GM12878 (cell line): Measurements from ENCODE around the gene DUSP12. TPM values are rescaled to one million over a fixed set of nuclear protein-coding genes. Genes with fewer than 3 reads are reported as not detected.

ENCODE experiments used
- BCL3 ChIP-seq: IDR thresholded peaks from 2 replicates; pipeline ENCODE4 v1.6.1; 2011; ENCODE audit warnings: borderline replicate concordance, low read depth, mild to moderate bottlenecking, moderate library complexity, low read length; ENCODE audit not compliant: insufficient read depth, poor library complexity, severe bottlenecking
- CBX3 ChIP-seq: fragments of 200-600 bp; sonication (generic); IDR thresholded peaks from 2 replicates; pipeline ENCODE4 v1.6.1; 2016; ENCODE audit warnings: low read depth, borderline replicate concordance
- CHD4 ChIP-seq: fragments of 200-600 bp; sonication (generic); IDR thresholded peaks from 2 replicates; pipeline ENCODE4 v1.6.1; 2016; ENCODE audit warnings: mild to moderate bottlenecking
- CREM ChIP-seq: IDR thresholded peaks from 2 replicates; pipeline ENCODE4 v1.6.1; 2014; ENCODE audit warnings: antibody characterized with exemption, low read depth
- DPF2 ChIP-seq: fragments of 450-650 bp; IDR thresholded peaks from 2 replicates; pipeline ENCODE4 v1.6.1; 2017; ENCODE audit warnings: mild to moderate bottlenecking
- EGR1 ChIP-seq, 2 experiments: IDR thresholded peaks; 1 replicate in 1 of 2; 2 replicates in 1 of 2; pipeline ENCODE4 v1.6.1; 2011 to 2012; ENCODE audit warnings: low read depth in 2 of 2, low read length in 2 of 2, borderline replicate concordance in 1 of 2, mild to moderate bottlenecking in 1 of 2, moderate library complexity in 1 of 2
- ETV6 ChIP-seq, 2 experiments: fragments of 450-650 bp in 1 of 2; IDR thresholded peaks in 1 of 2; conservative IDR thresholded peaks in 1 of 2; 2 replicates each; pipeline ENCODE4 v1.6.1; 2014; ENCODE audit warnings: antibody characterized with exemption in 1 of 2, borderline replicate concordance in 1 of 2, low read depth in 1 of 2, mild to moderate bottlenecking in 1 of 2, moderate library complexity in 1 of 2
- FOXM1 ChIP-seq: IDR thresholded peaks from 2 replicates; pipeline ENCODE4 v1.6.1; 2012; ENCODE audit warnings: low read depth, mild to moderate bottlenecking, inconsistent platforms, low read length, moderate library complexity
- HSF1 ChIP-seq: fragments of 150-350 bp; IDR thresholded peaks from 2 replicates; pipeline ENCODE4 v1.6.1; 2014; ENCODE audit warnings: mild to moderate bottlenecking, low read depth, low read length
- IKZF2 ChIP-seq, 2 experiments: fragments of 450-650 bp; IDR thresholded peaks; 2 replicates each; pipeline ENCODE4 v1.6.1; 2017; ENCODE audit warnings: mild to moderate bottlenecking in 2 of 2, moderate library complexity in 2 of 2
- KAT2A ChIP-seq: conservative IDR thresholded peaks from 2 replicates; pipeline ENCODE4 v1.6.1; 2011; ENCODE audit warnings: low read depth, low read length; ENCODE audit not compliant: control insufficient read depth
- MAX ChIP-seq: IDR thresholded peaks from 2 replicates; pipeline ENCODE4 v1.6.1; 2012; ENCODE audit warnings: low read depth, low read length, improper control_type of control experiment
- NKRF ChIP-seq: fragments of 450-650 bp; conservative IDR thresholded peaks from 2 replicates; pipeline ENCODE4 v1.6.1; 2017; ENCODE audit warnings: mild to moderate bottlenecking, moderate library complexity
- NR2F1 ChIP-seq: fragments of 450-650 bp; conservative IDR thresholded peaks from 2 replicates; pipeline ENCODE4 v1.6.1; 2017; ENCODE audit warnings: mild to moderate bottlenecking
- RAD21 ChIP-seq: IDR thresholded peaks from 2 replicates; pipeline ENCODE4 v1.6.1; 2011; ENCODE audit warnings: mild to moderate bottlenecking, low read depth, low read length, moderate library complexity; ENCODE audit not compliant: insufficient read depth
- RUNX3 ChIP-seq: IDR thresholded peaks from 2 replicates; pipeline ENCODE4 v1.6.1; 2012; ENCODE audit warnings: low read length, inconsistent platforms
- SIX5 ChIP-seq: IDR thresholded peaks from 2 replicates; pipeline ENCODE4 v1.6.1; 2011; ENCODE audit warnings: mild to moderate bottlenecking, low read depth, low read length, moderate library complexity; ENCODE audit not compliant: severe bottlenecking
- SREBF2 ChIP-seq: IDR thresholded peaks from 2 replicates; pipeline ENCODE4 v1.6.1; 2012; ENCODE audit warnings: mild to moderate bottlenecking, low read length
- STAT3 ChIP-seq: IDR thresholded peaks from 2 replicates; pipeline ENCODE4 v1.6.1; 2011; ENCODE audit warnings: low read depth, low read length, improper control_type of control experiment
- TCF12 ChIP-seq: IDR thresholded peaks from 2 replicates; pipeline ENCODE4 v1.6.1; 2011; ENCODE audit warnings: low read depth, mild to moderate bottlenecking, low read length
- TCF7 ChIP-seq: IDR thresholded peaks from 2 replicates; pipeline ENCODE4 v1.6.1; 2014; ENCODE audit warnings: antibody characterized with exemption, borderline replicate concordance
- YBX1 ChIP-seq: fragments of 450-650 bp; IDR thresholded peaks from 2 replicates; pipeline ENCODE4 v1.6.1; 2016; ENCODE audit warnings: antibody characterized with exemption
- ZNF207 ChIP-seq: fragments of 450-650 bp; IDR thresholded peaks from 2 replicates; pipeline ENCODE4 v1.6.1; 2014; ENCODE audit warnings: antibody characterized with exemption, mild to moderate bottlenecking, borderline replicate concordance
- polyA plus RNA-seq, 11 experiments: library from polyadenylated mRNA; depleted of rRNA in 4 of 11; unstranded in 6 of 11; stranded (reverse) in 5 of 11; fragments of >200 nt; fragmentation: Nextera tagmentation in 4 of 11; fragmentation: Illumina TruSeq in 1 of 11; extraction: Ambion mirVana in 4 of 11; extraction: Trizol in 1 of 11; gene quantifications; 1 replicate in 1 of 11; 2 replicates in 10 of 11; pipeline versions ENCODE4 v1.2.1 to v1.2.3, GENCODE V29; 2011 to 2016; ENCODE audit warnings: inconsistent platforms in 2 of 11, missing spikeins in 2 of 11, low read depth in 1 of 11
- total RNA-seq, 4 experiments: library from RNA; depleted of rRNA in 3 of 4; stranded (reverse); fragments of >200 nt in 3 of 4; fragmentation: Illumina TruSeq in 1 of 4; extraction: Trizol in 1 of 4; gene quantifications; 2 replicates each; pipeline versions ENCODE4 v1.2.1 to v1.2.3, GENCODE V29; 2013 to 2021
- TF ChIP-seq, protein P1 (sequence below): IDR thresholded peaks from 2 replicates; pipeline ENCODE4 v1.6.1; 2011; ENCODE audit warnings: borderline replicate concordance, low read depth, mild to moderate bottlenecking, moderate library complexity, mixed read lengths, low read length; ENCODE audit not compliant: insufficient read depth; ENCODE audit errors: extremely low read length

DUSP12 gene
- total and polyA plus RNA-seq, 10 of the 15 experiments (the other 5 are each of a cell fraction or from before 2014, with no cell fraction given) = 7.0 to 51.5 (median 35.4) TPM

DNA sequence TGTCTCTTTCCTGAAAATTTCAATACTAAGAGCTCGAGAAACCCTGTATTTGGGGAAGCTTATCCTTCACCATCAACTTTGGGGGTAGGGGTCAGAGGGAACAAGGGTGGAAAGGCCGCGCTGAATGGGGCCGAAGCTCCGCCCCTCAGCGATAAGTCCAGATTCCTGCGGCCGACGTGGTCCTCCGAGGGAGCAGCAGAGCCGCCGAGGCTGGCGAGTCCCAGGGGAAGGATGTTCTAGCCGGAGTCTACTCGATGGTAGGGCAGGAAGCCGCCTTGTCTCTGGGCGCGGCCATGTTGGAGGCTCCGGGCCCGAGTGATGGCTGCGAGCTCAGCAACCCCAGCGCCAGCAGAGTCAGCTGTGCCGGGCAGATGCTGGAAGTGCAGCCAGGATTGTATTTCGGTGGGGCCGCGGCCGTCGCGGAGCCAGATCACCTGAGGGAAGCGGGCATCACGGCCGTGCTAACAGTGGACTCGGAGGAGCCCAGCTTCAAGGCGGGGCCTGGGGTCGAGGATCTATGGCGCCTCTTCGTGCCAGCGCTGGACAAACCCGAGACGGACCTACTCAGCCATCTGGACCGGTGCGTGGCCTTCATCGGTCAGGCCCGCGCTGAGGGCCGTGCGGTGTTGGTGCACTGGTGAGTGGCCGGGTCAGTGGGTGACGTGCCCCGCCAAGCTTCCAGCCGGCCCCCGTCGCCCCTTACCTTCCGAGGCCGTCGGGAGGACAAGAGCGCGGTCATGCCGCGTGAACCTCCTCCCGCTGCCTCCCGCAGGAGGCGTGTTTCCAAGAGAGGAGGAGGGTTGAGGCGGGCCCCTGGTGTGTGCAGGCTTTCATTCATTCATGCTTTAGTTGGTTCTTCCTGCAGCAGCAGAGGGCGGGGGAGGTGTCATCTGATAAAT is at the start of gene DUSP12 (continued):
- TF ChIP-seq ZNF207 (no peak), MAX (peak; percentile 30), NR2F1 (peak; percentile 44; the same call in 1 of the 2 replicates), IKZF2 (IDR thresholded peaks at IDR 0.05) (0 out of 4 replicates have a peak, but pooled peaks have one; percentile 25 to 54), TCF7 (no peak), NKRF (peak; percentile 87), HSF1 (no peak), CHD4 (no peak), EGR1 (IDR thresholded peaks at IDR 0.05; ENCODE audit: borderline replicate concordance in 1 of 2, low read depth in 2 of 2, low read length in 2 of 2) (peak in 1 of 2 experiments; percentile 62; a peak in 2 of 3 replicates), DPF2 (0 out of 2 replicates have a peak, but pooled peaks have one; percentile 46), ETV6 (conservative IDR thresholded peaks at IDR 0.05 in 1 of 2, IDR thresholded peaks at IDR 0.05 in 1 of 2; ENCODE audit: borderline replicate concordance in 1 of 2, low read depth in 1 of 2) (no peak), YBX1 (no peak), CBX3 (no peak), CREM (peak; percentile 39; the same call in 1 of the 2 replicates), SREBF2 (no peak), RUNX3 (peak; percentile 58), RAD21 (no peak), SIX5 (peak; percentile 25), STAT3 (no peak), FOXM1 (no peak), BCL3 (no peak), KAT2A (no peak), TCF12 (peak; percentile 72; the same call in 1 of the 2 replicates)
- TF ChIP-seq, protein P1, sequence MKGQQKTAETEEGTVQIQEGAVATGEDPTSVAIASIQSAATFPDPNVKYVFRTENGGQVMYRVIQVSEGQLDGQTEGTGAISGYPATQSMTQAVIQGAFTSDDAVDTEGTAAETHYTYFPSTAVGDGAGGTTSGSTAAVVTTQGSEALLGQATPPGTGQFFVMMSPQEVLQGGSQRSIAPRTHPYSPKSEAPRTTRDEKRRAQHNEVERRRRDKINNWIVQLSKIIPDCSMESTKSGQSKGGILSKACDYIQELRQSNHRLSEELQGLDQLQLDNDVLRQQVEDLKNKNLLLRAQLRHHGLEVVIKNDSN = no peak
